NK-92 treated with Interleukin-12 subunit alpha and Interleukin-12 subunit beta, amount 100 ng/mL, for 24 hours (cell line): Measurements from ENCODE around the gene CCDC102B.
"Not testable (repeated sequence)": the region's sequence is repeated elsewhere in the genome, so short reads cannot be mapped to it uniquely, and the experiment has no call there.

ENCODE experiments used
- DNase-seq: peaks from one replicate; lab custom pipeline; 2025; lab: John Stamatoyannopoulos, UW

CCDC102B gene

DNA sequence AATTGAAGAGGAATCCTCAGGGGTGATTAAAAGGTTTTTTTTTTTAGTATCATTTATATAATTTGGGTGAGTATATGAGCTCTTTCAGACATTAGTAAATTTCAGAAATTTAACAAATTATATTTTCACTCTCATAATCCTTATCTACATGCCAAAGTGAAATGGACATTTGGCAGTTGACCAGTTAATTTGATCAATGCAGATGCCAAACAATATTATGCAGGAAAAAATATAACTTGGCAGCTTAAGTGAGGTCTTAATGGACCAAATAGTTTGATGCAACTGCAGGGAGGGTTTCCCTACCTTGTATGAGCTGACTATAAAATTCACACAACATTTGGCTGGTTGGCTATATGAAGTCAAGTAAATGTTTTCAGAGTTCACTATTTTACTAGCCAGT, 185.2 kb downstream of the CCDC102B start:
- no peak for DNase-seq

DNA sequence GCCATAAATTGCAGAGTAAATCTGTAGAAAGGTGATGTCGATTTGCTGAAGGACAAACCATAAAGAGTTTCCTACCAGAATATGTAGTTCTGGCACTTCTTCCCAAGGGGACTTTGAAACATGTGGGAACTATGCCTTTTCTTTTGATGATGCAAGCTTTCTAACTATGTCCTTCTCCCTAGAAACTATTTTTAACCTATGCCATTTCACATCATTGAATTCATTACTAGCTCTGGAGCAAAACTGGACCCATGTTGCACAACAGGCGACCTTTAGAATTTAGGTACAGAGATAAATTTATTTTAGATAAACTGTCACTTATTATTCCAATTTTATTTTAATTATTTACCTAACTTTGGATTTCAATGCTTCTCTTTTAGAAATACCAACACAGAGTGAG, 186.5 kb downstream of the CCDC102B start:
- DNase-seq = no peak

DNA sequence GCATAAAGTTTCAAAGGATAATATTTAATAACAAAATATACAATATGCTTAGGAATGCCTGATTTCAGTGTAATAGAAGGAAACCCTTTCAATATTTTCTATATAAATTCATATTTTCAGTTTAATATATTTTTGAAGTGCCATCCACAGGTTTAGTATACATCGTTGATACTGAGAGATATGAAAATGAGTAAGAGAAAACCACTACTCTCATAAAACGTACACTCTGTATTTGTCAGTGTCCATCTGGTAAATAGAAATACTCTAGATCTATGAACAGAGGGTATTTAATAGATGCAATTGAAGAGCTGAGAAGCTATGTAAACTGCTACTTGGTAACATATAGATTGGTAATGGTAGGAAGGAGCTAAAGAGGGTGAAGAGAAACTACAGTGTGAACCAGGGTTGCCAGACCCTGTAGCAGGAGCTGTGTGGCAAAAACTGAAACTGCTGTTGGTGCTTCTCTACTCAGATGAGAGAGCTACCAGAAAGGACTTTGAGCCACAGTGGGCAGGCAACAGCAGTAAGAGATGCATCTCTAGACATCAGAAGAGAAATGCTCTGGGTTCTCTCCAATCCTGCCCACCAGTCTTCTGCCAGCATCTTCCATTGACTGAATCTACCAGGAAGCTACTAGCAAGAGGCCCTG, 187.4 kb downstream of the CCDC102B start:
- no peak for DNase-seq

DNA sequence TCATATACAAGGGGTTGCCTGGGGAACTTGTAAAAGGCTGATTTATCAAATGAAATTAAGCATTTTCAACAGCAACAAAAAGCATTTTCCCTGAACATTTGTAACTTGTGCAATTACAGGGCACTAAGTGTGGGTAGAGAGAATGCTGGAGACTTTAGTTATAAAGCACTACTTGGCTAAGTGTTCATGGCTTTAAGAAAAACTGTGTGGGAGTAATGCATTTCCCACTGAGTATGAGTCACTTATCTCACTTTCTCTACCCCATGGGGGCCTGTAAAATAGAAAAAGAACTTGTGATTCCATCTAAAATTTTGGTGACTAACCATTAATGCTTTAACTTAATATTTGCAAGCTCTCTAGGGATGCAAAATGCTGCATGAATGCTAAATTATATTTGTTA, 193.4 kb downstream of the CCDC102B start:
- no peak for DNase-seq

DNA sequence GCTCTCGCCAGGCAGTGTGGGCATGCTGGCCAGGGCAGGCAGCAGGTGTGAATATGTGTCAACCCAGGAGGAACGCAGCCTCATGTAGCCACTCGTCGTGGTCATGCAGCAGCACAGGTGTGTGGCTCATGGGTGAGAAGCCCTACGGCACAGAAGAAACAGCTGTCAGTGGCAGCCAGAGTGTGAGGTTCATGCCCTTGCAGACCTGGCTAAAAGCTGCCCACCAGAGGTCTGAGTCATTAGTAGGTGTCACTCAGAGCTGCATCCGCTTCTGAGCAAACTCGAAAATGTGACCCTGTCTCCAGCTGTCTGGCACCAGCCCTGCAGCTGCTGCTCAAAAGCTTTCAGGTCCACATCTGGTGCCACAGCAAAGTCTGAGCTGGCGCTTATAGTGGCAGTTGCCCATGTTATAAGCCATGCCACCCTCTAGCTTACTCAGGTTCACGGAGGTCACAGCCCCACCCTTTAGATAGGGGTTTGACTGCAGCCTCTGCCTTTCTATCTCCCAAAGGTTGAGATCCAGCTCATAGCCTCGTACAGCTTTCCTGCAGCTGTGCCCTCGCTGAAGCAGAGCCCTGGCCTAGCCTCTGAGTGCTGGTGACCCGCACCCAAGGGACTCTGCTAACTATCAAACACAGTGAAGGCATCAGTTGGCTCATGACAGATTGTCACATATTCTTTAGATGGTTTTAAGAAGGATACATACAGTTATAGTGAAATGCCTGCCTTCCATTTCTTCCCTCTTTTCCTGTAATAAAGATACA, 195.0 kb downstream of the CCDC102B start:
- peak; percentile 32 for DNase-seq

DNA sequence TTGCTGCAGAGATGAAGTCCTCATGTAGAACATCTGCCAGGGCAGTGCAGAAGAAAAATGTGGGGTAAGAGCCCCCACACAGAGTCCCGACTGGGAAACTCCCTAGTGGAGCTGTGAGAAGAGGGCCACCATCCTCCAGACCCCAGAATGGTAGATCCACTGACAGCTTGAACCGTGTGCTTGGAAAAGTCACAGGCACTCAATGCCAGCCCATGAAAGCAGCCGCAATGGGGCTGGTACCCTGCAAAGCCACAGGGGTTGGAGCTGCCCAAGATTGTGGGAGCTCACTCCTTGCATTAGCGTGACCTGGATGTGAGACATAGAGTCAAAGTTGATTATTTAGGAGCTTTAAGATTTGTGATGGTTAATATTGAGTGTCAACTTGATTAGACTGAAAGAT, 197.8 kb downstream of the CCDC102B start:
- DNase-seq = no peak

DNA sequence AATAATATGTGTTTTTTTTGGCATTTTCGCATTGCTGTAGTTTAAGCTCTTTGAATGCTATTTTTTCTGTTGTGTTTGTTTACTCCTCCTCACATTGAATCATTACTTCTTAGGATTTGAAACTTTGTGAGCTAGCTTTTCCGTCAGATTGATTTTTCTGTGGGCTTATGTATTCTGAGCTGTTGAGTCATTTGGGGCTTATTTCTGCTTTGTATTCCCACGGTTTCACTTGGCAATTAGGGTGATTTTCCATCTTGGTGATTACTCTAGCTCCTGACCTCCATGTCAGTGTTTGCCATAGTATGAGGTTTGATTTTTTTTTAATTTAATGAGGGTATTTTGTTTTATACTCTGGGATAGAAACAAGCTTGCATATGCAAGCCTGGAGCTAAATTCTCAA, 200.0 kb downstream of the CCDC102B start:
- no peak for DNase-seq

DNA sequence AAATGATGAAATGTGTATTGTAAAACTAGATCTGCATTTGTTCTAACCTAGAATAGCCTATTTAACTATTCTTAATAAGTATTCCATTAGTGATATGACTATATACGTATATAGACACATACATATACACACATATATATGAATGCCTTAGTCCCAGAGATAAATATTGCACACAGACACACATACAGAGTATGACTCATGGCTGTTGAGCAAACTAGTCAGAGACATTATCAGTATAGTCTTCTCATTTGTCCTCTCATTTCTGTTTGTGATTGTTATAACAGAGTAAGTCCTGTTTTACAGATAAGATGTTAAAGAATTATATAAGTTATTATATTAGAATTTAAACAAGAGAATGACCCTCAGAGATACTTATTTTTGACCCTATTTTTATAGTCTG, 202.5 kb downstream of the CCDC102B start:
- DNase-seq = no peak

DNA sequence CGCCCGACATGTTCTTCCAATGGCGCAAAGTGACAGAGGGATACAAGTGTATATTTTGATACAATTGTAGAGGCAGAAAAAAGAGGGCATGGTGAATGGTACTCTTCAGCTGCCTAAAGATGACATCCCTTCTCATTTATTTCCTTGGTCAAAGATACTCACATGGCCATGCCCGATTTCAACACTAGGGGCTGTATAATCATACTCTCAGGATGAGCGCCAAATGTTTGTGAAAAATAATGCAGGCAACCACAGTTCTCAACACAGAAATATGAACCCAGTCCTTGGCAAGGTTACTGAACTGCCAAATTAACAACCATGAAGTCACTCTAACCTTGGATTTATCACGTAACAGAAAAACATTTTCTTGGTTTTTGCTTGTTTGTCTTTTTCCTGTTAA, 204.4 kb downstream of the CCDC102B start:
- no peak for DNase-seq

DNA sequence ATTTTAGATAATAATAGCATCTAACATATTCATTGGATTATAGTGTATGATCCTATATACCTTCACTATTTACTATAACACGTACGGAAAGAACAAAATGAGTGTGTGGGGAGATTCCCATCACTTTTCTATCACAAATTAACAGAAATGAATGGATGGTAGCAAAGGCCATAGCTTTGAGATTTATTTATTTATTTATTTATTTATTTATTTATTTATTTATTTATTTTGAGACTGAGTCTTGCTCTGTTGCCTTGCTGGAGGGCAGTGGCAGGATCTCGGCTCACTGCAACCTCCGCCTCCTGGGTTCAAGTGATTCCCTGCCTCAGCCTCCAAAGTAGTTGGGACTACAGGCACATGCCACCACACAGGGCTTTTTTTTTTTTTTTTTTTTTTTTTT, 208.3 kb downstream of the CCDC102B start:
- not testable (repeated sequence) for DNase-seq

DNA sequence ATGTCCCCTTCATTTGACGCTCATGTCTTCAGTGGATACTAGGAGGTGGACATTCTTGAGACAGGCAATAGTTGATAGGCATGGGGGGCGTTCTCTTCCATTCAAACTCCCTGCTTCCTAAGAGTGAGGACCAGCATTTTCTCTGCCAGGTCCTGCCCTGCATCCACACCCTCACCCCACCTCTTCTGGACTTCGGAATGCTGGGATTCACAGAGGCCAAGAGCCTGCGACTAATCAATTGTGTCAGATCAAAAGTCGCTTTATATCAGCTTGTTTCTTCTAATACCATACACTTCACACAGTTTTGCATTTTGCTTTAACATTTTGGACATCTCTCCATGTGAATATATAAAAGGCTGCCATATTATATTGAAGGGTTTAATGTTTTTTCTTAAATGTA, 210.7 kb downstream of the CCDC102B start:
- DNase-seq = no peak

DNA sequence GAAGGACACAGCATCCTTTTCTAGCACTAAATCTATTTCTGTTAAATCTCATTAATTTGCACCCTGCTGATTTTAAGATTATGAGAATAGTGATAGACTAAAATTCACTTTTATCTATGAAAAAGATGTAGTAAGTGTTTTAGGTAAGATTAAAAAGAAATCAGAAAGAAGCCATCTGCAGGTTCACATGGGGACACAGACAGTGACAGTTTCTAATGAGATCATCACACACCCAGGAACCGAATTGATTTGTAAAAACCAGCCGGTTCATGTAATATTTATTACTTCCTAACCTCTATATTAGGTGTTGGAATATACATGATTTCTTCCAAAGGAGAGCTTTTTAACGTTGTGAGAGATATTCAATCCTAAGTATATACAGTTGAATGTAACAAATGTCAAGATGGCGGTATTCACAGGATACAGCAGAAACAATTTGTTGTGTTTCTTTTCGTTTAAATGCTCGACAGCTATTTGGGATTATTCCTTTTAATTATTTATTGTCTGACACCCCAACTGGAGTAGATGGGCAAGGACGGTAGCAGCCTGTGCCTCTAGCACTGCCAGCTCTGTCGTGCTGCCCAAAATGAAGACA, 223.4 kb downstream of the CCDC102B start:
- no peak for DNase-seq

DNA sequence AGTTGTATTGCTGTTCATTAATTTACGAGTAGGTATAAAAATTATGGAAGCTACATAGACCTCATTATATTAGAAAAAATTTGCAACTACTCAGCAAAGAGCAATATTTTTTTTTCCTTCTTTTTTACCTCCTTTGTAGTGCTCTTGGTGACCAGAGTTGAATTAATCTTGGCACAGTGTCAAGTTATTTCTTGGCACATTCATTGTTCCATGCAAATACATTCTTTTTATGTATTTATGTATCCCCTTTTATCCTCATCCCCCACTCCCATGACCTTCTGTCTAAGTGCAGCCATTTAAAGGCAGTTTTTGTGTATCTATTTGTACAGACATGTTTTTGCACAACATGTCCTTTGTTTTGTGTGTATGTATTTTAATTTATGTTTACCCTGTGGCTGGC, 224.5 kb downstream of the CCDC102B start:
- no peak for DNase-seq

DNA sequence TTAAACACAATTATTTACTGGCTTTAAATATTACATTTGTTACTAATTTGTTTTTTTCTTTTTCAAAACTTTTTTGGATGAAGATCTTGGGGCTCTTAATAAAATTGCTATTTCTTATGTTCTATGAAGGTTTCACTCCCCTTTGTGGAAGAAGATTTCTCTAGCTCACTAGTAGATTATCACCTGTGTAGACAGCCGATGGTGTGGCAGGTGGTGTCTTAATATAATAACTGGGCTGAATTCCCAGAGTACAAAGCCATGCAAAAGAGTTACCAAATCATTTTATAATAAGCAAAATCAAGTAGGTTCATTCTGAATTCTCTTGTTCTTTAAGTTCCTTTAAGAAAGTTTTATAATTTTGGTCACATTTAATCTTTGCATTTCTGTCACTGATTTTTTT, 233.7 kb downstream of the CCDC102B start:
- no peak for DNase-seq

DNA sequence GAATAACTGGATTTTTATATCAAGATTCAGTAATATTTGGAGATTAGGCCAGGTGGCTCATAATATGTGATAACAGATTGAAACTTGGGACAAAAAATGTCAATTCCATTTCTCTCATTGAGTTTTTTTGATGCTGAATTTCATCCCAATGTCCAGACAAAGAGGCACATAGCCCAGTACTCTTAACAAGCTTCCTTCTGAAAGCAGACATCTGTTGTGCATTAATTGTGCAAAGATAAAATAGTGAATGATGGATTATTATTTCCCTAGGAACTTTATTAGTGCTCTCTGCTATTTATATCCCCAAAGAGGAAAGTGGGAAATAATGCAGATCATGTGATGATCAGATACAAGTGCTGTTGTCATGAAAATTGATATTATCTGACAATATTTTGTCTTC, 234.1 kb downstream of the CCDC102B start:
- DNase-seq = no peak

DNA sequence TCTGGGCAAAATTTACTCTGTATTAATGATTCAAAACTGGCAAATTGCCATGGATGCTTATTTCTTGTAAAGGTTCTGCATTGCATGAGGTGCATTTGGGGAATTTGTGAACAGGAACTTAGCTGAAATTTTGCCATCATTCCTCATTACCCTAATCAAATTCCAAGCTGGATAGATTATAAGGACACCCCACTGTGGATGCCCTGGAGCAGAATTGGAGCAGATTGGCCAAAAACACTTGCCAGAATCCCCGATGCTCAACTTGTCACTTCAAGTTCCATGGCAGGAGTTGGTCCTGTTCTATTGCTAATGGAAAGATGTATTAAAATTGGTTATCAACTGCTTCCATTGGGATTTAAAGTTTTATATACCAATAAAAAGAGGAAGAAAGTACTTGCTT, 237.9 kb downstream of the CCDC102B start:
- DNase-seq = no peak

DNA sequence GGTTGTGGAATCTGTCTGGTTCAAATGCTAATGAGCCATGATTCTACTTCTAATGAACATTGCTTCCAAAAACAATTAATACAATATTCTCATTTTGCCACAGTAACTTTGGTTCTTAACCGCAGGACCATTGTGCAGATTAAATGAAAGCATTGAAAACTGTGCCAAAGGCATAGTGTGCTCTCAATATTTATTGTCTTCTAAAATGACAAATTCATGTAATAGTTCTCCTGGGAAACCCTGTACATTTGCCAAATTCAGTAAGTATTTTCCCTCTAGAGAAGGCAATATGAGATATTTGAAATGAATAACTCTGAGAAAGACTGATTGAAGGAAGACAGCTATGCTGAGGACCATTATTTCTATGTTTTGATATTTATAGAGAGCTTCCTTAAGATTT, 246.3 kb downstream of the CCDC102B start:
- no peak for DNase-seq

DNA sequence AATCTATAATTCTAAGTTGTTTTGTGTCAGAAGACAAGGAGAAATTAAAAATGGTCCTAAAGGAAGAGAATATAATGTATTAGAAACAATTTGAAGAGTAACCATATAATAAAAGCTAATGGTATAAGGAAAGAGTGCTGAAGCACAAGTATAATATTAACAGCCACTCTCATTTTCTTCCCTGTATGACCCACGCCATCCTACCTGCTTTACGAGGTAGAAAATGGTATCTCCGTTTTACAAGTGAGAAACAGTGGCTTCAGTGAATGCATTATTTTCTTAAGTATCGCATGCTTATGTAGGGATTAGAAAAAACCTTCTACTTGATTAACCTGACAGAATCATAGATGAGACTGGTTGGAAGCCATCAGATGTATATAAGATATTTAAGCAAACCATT, 266.2 kb downstream of the CCDC102B start:
- DNase-seq = no peak

DNA sequence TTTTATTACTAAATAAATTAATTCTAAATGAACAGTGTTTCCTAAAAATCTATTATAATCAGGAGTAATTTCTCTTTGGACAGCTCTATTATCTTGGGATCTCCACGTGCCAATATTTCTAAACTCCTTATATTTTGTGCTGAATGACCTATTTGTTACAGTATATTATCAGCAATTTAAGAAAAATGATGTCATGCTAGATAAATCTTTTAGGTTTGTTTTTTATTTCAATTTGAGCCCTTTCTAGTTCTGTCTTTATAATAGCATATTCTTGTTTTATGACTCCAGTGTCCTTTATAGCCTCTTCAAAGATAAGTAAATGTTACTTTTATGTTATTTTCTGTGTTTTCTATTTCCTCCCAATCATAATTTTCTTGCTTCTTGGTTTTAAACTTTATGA, 269.2 kb downstream of the CCDC102B start:
- no peak for DNase-seq

DNA sequence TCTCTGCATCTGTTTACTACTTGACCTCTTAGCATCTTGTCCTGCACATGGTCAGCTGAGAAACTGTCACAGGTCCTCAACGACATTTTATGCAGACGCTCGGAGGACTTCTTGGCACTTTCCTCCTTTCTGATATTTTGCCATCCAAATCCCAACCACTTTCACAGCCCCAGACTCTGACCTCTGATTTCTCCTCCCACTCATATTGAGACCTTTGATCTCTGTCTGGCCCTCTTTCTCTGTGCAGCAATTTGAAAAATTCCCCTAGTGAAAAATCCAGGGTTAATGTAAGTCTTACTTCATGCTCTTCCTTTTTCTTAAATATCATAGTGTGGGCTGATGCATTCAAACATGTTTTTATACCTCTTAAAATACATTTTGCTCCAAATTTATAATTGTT, 273.8 kb downstream of the CCDC102B start:
- DNase-seq = no peak

DNA sequence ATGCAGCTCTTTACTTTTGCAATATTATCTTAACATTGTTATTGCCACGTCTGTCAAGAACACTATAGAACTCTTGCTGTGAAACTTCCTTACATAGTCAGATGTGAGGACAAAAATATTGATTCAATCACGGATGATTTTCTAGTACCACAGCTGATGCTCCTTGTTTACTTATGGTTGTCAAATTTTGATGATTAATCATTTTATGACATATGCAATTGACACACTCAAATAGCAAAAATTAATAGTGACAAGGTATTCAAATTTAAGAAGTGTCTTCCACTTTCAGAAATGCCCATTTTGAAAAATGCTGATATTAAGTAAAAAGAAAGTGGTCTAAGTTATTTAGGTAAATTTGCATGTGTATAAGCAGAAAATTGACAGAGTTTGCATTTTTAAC, 284.0 kb downstream of the CCDC102B start:
- DNase-seq = no peak

DNA sequence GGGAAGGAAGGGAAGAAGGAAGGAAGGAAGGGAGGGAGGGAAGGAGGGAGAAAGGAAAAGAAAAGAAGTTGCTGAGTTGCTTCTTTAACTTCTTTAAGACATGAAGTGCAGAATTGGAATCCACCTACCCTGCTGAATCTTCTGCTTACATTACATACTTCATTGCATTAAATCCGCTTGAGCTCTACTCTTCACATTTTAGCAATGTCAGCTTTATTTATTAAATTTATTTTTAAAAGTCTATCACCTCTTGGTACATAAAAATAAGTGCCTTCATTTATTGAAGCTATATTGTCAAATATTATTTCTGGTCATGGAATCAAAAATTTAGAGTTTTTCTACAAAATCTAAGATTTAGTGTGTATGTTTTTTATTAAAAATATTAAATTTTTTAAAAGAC, 284.6 kb downstream of the CCDC102B start:
- DNase-seq = no peak

DNA sequence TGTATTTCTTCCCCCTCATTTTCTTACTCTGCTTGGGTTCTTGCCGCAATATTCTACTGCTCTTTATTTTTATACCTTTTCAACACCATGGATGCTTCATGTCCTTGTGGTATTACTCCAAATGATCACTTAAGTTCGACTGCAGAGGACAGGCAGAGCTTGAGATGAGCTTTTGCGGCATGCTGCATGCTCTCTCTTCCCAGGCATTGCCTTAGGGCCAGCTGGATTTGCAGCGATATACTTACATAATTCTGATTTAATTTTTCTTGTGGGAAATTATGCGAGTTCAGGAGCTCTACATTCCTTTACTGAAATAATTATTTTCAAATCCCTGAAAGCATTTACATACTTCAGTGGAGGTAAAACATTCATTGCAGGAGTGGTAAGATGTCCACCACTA, 288.1 kb downstream of the CCDC102B start:
- no peak for DNase-seq

DNA sequence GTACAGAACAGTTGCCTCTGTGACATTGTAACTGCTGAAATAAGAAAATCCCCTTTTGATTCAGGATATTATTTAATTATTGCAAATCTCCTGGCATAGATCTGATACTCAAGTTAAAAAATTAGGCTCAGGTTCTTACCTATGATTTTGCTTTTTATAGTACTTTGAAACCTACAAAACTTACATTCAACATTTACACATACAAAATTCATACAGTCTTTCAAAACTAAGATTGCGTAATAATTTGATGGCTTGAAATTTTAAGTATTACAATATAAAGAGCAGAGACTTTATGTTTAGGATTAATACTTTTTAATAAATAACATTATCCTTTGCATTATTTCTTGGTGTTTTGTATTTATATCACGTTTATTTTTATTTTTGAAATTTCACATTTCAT, 291.1 kb downstream of the CCDC102B start:
- DNase-seq = no peak
